ELF-1 (cell line): Measurements from ENCODE around the gene IFNL2.

ENCODE experiments used
- DNase-seq: peaks from one replicate; pipeline ENCODE4 v3.0.0-alpha.2; 2016; ENCODE audit warnings: low read depth, low spot score

IFNL2 gene

DNA sequence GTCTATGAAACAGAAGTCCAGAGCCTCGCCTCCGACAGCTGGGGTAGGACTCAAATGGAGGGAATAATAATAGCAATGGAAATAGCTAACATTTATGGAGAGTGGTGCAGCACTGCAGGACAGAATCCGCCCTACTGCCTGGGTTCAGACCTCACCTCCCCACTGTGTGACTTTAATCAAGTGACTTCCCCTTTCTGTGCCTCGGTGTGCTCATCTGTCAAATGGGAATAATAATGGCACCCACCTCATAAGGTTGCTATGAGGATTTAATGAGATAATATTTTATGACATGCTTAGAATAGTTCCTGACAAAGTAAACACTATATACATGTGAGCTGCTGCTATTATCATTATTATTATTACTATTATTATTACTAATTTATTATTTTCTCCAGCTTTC is 49.3 kb downstream of the IFNL2 start:
- no peak for DNase-seq

DNA sequence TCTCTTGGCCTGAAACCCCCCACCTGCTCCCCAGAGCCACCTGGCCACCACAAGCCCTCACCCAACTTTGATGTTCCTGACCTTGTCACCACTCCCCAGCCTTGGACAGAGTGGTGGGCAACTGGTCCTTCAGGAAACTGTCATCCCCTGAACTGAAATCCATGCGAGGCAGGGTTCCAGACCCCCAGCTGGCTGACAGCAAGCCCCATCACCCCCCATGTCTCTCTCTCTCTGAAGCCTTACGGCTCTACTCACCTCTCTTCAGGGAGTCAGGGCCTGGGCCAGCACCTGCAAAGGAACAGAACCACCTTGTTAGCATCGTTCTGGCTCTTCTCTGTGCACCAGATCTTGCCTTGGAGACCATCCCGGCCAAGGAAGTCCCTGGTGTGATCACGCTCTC is 49.9 kb downstream of the IFNL2 start:
- DNase-seq: no peak

DNA sequence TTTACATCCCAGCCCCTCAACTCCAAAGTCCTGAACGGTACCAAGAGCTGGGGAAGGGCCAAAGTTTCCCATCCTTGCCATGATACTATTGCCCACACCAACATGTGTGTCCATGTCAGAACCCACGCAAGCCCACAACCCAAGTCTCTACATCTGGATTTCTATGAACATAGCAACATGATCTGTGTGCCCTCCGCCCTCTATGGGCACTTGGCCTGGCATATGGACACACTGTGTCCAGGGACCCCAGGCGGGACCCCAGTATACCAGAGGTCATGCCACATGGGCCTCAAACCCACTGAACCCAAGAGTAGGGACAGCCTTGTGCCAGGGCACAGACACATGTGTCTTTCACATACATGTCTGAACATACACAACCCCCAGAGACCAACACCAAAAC is 50.5 kb downstream of the IFNL2 start:
- no peak for DNase-seq

DNA sequence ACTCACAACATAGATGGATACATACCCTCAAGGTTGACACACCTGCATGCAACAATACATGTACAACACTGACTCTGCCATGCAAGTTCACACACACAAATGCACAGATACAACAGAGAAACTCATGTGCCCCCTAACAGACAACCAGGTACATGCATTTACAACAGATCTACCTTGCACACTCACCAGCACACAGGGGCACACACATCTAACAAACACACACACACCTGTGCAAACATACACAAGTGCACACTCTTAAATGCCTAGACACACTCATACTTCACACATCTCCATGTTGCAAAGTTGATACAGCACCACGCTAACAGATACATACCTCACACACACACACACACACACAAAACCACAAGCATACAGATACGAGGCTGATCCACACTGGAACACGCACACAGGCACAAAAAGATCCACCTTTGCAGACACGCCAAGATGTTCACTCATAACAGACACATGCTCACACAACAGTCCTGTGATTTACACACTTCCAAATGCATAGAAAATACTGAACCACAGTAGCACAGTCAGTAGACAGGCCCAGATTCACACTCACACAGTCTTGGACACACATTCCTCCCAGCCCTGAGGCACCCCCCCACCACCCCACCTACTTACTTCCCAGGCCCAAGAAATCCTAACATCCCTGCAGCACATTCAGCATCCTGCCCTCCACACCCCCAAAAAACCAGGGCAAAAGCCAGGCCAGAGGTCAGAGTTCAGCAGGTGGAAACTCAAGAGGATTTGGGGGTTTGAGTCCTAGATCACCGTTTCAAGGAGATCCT is 51.1 kb downstream of the IFNL2 start:
- no peak for DNase-seq
